Skeletal muscle satellite cell (primary cell): ENCODE measurements around the gene PDSS1. TPM values are rescaled to one million over a fixed set of nuclear protein-coding genes. Genes with fewer than 3 reads are reported as not detected.
"Not testable (repeated sequence)": the region's sequence is repeated elsewhere in the genome, so short reads cannot be mapped to it uniquely, and the experiment has no call there.

ENCODE experiments used
- H3K27me3 ChIP-seq: 2 replicates; pipeline ENCODE4 v1.7.0; 2013; ENCODE audit warnings: low read length; ENCODE audit not compliant: control insufficient read depth, insufficient read depth
- H3K36me3 ChIP-seq: 2 replicates; pipeline ENCODE4 v1.7.0; 2013; ENCODE audit warnings: mild to moderate bottlenecking, control low read depth, low read length; ENCODE audit not compliant: insufficient read depth
- H3K4me1 ChIP-seq: 2 replicates; pipeline ENCODE4 v1.7.0; 2013; ENCODE audit warnings: low read length; ENCODE audit not compliant: control insufficient read depth, insufficient read depth
- H3K4me2 ChIP-seq: 2 replicates; pipeline ENCODE4 v1.7.0; 2013; ENCODE audit warnings: mild to moderate bottlenecking, low read length
- H3K4me3 ChIP-seq: 2 replicates; pipeline ENCODE4 v1.7.0; 2013; ENCODE audit warnings: low read length
- H3K9ac ChIP-seq: 2 replicates; pipeline ENCODE4 v1.7.0; 2013; ENCODE audit warnings: mild to moderate bottlenecking, low read depth, low read length, moderate library complexity
- H3K9me3 ChIP-seq: replicated peaks from 2 replicates; pipeline ENCODE4 v1.7.0; 2013; ENCODE audit warnings: mild to moderate bottlenecking, control low read depth, low read length
- total RNA-seq: library from RNA; depleted of rRNA; stranded (reverse); fragments of >200 nt; gene quantifications from 2 replicates; pipeline ENCODE4 v1.2.3, GENCODE V29; 2012; rRNA removed

PDSS1 gene
- total RNA-seq: 7.6 and 12.5 TPM in 2 replicates

GRCh38 chr10:26697163-26697921 is at the start of gene PDSS1:
Gene PDSS1, plus strand, starts transcription at chr10:26697701. Its CDS starts 11 bp downstream, at chr10:26697712.
- H3K4me3 ChIP-seq: peak within 1 kb of the TSS; percentile 90
- H3K36me3 ChIP-seq: peaks cover 3% of the 10 kb centered on the region
- peak within 1 kb of the TSS; percentile 88 for H3K9ac ChIP-seq
- peaks cover 2% of the 10 kb centered on the region for H3K27me3 ChIP-seq
- H3K9me3 ChIP-seq: no peaks in the 10 kb centered on the region
- H3K4me1 ChIP-seq: peaks cover 11% of the 10 kb centered on the region
- peak within 1 kb of the TSS; percentile 97 for H3K4me2 ChIP-seq

- not testable (repeated sequence) for H3K9ac ChIP-seq, H3K9me3 ChIP-seq, H3K27me3 ChIP-seq, H3K4me2 ChIP-seq, H3K4me1 ChIP-seq, H3K36me3 ChIP-seq, H3K4me3 ChIP-seq
These were observed 49.3 kb upstream of the PDSS1 start for GRCh38 chr10:26648245-26648636.

- Histone ChIP-seq H3K9me3 (no peaks in the 10 kb centered on the region), H3K9ac (no peak overlapping the region), H3K4me2 (no peak overlapping the region), H3K36me3 (no peaks in the 10 kb centered on the region), H3K4me1 (no peaks in the 10 kb centered on the region), H3K4me3 (no peak overlapping the region), H3K27me3 (no peaks in the 10 kb centered on the region)
These were observed 47.1 kb upstream of the PDSS1 start for GRCh38 chr10:26650406-26650805.

GRCh38 chr10:26651476-26651875 is 46.0 kb upstream of the PDSS1 start:
- H3K9me3 ChIP-seq, H3K4me1 ChIP-seq, H3K36me3 ChIP-seq, H3K9ac ChIP-seq, H3K27me3 ChIP-seq, H3K4me3 ChIP-seq, H3K4me2 ChIP-seq: not testable (repeated sequence)

DNA sequence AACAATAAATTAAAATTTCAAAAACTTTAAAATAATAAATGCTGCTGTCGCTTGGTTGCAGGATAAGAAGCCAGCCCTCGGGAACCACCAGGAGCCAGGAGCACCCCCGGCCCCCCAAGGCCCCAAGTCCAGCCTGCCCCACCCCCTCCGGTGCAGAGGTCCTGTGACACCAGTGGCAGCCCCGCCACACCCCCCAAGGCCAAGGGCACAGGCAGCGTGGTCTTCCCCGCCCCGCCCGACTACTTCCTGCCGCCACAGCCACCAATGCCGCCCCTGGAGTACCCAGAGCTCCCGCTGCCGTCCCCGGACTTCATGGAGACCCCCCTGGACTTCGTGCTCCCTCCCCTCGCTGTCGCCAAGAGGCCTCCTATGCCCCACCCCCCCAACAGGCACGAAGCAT is 44.5 kb upstream of the PDSS1 start:
- Histone ChIP-seq H3K4me1 (no peaks in the 10 kb centered on the region), H3K9me3 (no peaks in the 10 kb centered on the region), H3K4me2 (no peak overlapping the region), H3K4me3 (no peak overlapping the region), H3K9ac (no peak overlapping the region), H3K36me3 (no peaks in the 10 kb centered on the region), H3K27me3 (no peaks in the 10 kb centered on the region)

DNA sequence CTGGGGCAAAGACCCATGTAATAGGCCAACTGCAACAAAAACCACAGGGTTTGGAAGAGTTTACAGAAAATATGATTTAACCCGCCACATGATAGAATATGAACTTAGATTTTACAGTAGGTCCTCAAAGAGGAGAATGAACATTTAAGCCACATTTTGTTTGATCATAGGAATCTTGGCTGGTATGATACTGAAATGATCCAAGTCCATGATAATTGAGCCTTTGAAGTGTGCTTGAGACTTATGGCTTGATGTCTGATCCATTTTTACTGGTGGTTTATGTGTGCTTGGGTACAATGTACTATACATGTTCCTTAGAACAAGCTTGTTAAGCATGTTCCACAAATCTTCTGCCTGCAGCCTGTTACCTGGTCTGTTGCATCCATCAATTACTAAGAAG is 41.8 kb upstream of the PDSS1 start:
- Histone ChIP-seq H3K9me3 (no peaks in the 10 kb centered on the region), H3K4me3 (no peak overlapping the region), H3K4me1 (no peaks in the 10 kb centered on the region), H3K27me3 (no peaks in the 10 kb centered on the region), H3K4me2 (no peak overlapping the region), H3K36me3 (no peaks in the 10 kb centered on the region), H3K9ac (no peak overlapping the region)

DNA sequence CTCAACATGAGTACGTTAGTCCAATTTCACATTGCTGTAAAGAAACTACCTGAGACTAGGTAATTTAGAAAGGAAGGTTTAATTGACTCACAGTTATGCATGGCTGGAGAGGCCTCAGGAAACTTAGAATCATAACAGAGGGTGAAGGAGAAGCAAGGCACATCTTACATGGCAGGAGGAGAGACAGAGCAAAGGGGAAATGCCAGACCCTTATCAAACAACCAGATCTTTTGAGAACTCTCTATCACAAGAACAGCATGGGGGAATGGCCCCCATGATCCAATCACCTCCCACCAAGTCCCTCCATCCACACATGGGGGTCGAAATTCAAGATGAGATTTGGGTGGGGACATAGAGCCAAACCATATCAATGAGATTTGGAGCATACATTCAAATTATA is 34.6 kb upstream of the PDSS1 start:
- Histone ChIP-seq H3K27me3 (no peaks in the 10 kb centered on the region), H3K4me2 (no peak overlapping the region), H3K9ac (no peak overlapping the region), H3K36me3 (no peaks in the 10 kb centered on the region), H3K4me1 (no peaks in the 10 kb centered on the region), H3K4me3 (no peak overlapping the region), H3K9me3 (no peaks in the 10 kb centered on the region)

- Histone ChIP-seq H3K9ac (no peak overlapping the region), H3K4me3 (no peak overlapping the region), H3K9me3 (no peaks in the 10 kb centered on the region), H3K27me3 (no peaks in the 10 kb centered on the region), H3K4me1 (no peaks in the 10 kb centered on the region), H3K4me2 (no peak overlapping the region), H3K36me3 (no peaks in the 10 kb centered on the region)
These were observed 32.1 kb upstream of the PDSS1 start for GRCh38 chr10:26665080-26666048.

DNA sequence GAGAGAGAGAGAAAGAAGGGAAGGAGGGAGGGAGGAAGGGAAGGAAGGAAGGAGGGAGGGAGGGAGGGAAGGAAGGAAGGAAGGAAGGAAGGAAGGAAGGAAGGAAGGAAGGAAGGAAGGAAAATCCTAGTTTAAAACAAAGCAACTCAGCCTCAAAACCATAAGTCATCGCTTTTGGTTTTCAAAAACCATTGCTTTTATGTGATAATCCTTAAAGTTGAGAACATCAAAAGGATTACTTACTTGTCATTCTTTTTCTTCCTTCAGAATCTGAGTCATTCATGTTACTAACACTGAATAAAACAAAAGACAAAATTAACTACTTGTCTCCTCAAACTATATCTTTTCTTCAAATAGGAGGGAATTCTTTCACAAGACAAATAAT is 21.6 kb upstream of the PDSS1 start:
- H3K9ac ChIP-seq: no peak overlapping the region
- peaks cover 4% of the 10 kb centered on the region for H3K27me3 ChIP-seq
- H3K4me2 ChIP-seq: no peak overlapping the region
- no peaks in the 10 kb centered on the region for H3K9me3 ChIP-seq
- no peaks in the 10 kb centered on the region for H3K4me1 ChIP-seq
- H3K4me3 ChIP-seq: no peak overlapping the region
- H3K36me3 ChIP-seq: no peaks in the 10 kb centered on the region

- Histone ChIP-seq H3K27me3 (peaks cover 4% of the 10 kb centered on the region), H3K36me3 (no peaks in the 10 kb centered on the region), H3K9ac (no peak overlapping the region), H3K4me3 (no peak overlapping the region), H3K9me3 (no peaks in the 10 kb centered on the region), H3K4me2 (no peak overlapping the region), H3K4me1 (no peaks in the 10 kb centered on the region)
These were observed 17.9 kb upstream of the PDSS1 start for GRCh38 chr10:26679588-26679987.

DNA sequence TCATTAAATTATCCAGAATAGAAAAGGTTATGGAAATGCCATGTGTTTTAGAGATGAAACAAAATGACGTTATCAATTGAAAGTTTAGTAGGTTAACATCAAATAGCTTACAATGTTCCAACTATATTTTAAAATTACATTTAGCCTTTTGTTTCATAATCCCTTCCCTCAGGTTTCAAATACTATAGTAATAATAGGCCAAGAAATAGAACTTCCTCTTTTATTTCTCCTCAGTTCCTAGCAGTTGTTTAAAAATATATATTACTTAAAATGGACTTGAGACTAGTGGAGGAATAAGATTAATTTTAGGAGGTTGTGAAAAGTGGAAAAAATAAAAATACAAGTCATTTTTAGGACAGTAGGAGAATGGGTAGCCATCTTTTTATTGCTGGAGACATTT is 16.4 kb upstream of the PDSS1 start:
- Histone ChIP-seq H3K4me2 (no peak overlapping the region), H3K9me3 (no peaks in the 10 kb centered on the region), H3K4me1 (no peaks in the 10 kb centered on the region), H3K36me3 (no peaks in the 10 kb centered on the region), H3K27me3 (peaks cover 4% of the 10 kb centered on the region), H3K4me3 (no peak overlapping the region), H3K9ac (no peak overlapping the region)
